Fibroblast of lung (primary cell): Measurements from ENCODE around the gene FAM13A.
"Not testable (repeated sequence)": the region's sequence is repeated elsewhere in the genome, so short reads cannot be mapped to it uniquely, and the experiment has no call there.

Experiments used
- CTCF ChIP-seq, 2 donors: IDR thresholded peaks in 1 of 2; conservative IDR thresholded peaks in 1 of 2; 1 replicate in 1 of 2; 2 replicates in 1 of 2; pipeline ENCODE4 v1.5.1; 2011 to 2012; ENCODE audit warnings: low read length in 2 of 2, control low read depth in 1 of 2, inconsistent platforms in 1 of 2, low read depth in 1 of 2, mild to moderate bottlenecking in 1 of 2
- EZH2 ChIP-seq: IDR thresholded peaks from 2 replicates; pipeline ENCODE4 v1.5.1; 2012; ENCODE audit warnings: low read length, control low read depth, mild to moderate bottlenecking; ENCODE audit errors: missing control alignments

- not testable (repeated sequence) for TF ChIP-seq CTCF (conservative IDR thresholded peaks at IDR 0.05 in 1 of 2, IDR thresholded peaks at IDR 0.05 in 1 of 2; ENCODE audit: low read depth in 1 of 2, low read length in 2 of 2); EZH2
These were observed 51.9 kb downstream of the FAM13A start for GRCh38 chr4:89005066-89005465.
